SJSA1 (cell line): ENCODE measurements around the gene SART3. TPM values are rescaled to one million over a fixed set of nuclear protein-coding genes. Genes with fewer than 3 reads are reported as not detected.

Source experiments
- DNase-seq, 2 experiments: peaks; one replicate each; pipeline ENCODE4 v3.0.0-alpha.2; 2015 to 2020; ENCODE audit warnings: low spot score in 2 of 2, low read depth in 1 of 2
- H3K27ac ChIP-seq: fragments of 250-450 bp; sonication (Bioruptor Pico); 2 replicates; pipeline ENCODE4 v1.5.1; 2020; ENCODE audit warnings: mild to moderate bottlenecking, moderate library complexity
- H3K27me3 ChIP-seq: fragments of 250-450 bp; sonication (Bioruptor Pico); replicated peaks from 2 replicates; pipeline ENCODE4 v1.5.1; 2020; ENCODE audit warnings: mild to moderate bottlenecking, moderate library complexity
- H3K36me3 ChIP-seq: fragments of 250-450 bp; sonication (Bioruptor Pico); 2 replicates; pipeline ENCODE4 v1.5.1; 2020; ENCODE audit warnings: mild to moderate bottlenecking
- H3K4me1 ChIP-seq: fragments of 250-450 bp; sonication (Bioruptor Pico); replicated peaks from 2 replicates; pipeline ENCODE4 v1.6.1; 2021; ENCODE audit warnings: mild to moderate bottlenecking
- H3K4me3 ChIP-seq: fragments of 250-450 bp; sonication (Bioruptor Pico); 2 replicates; pipeline ENCODE4 v1.5.1; 2020; ENCODE audit warnings: mild to moderate bottlenecking
- H3K9me3 ChIP-seq: fragments of 250-450 bp; sonication (Bioruptor Pico); replicated peaks from 2 replicates; pipeline ENCODE4 v1.5.1; 2020; ENCODE audit warnings: mild to moderate bottlenecking
- total RNA-seq: library from RNA; depleted of rRNA; stranded (reverse); fragments of >200 nt; shearing (Covaris generic); gene quantifications from 2 replicates; pipeline ENCODE4 v1.2.3, GENCODE V29; 2014

SART3 gene
- total RNA-seq, 1 experiment from 2014 or later = 57.3 TPM

GRCh38 chr12:108602976-108603704, 42.2 kb upstream of the SART3 start:
- Histone ChIP-seq H3K9me3 (0 out of 2 replicates have a peak, but pooled peaks cover 3% of the 10 kb centered on the region), H3K36me3 (peaks cover 6% of the 10 kb centered on the region), H3K27me3 (no peaks in the 10 kb centered on the region), H3K27ac (no peak overlapping the region), H3K4me1 (peaks cover 27% of the 10 kb centered on the region), H3K4me3 (no peak overlapping the region)
- peak; percentile 73 to 94 for DNase-seq

GRCh38 chr12:108602209-108602705, 41.3 kb upstream of the SART3 start:
- Histone ChIP-seq H3K27me3 (no peaks in the 10 kb centered on the region), H3K9me3 (0 out of 2 replicates have a peak, but pooled peaks cover 3% of the 10 kb centered on the region), H3K4me1 (peaks cover 34% of the 10 kb centered on the region), H3K4me3 (no peak overlapping the region), H3K36me3 (peaks cover 11% of the 10 kb centered on the region), H3K27ac (no peak overlapping the region)
- DNase-seq = peak; percentile 79 to 91

DNA sequence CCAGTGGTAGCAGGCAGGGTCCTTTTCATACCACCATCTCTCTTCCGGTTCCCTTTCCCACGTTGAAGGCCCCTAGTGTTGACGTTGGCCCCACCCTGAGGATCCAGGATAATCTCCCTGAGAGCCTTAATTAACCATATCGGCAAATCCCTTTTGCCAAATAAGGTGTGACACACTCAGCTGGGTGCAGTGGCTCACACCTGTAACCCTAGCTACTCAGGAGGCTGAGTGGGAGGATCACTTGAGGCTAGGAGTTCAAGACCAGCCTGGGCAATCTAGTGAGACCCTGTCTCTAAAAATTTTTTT, 39.7 kb upstream of the SART3 start:
- H3K4me1 ChIP-seq = peaks cover 50% of the 10 kb centered on the region
- H3K36me3 ChIP-seq = peaks cover 24% of the 10 kb centered on the region
- no peak overlapping the region for H3K4me3 ChIP-seq
- peak in 1 of 2 experiments; percentile 89 for DNase-seq
- 0 out of 2 replicates have a peak, but pooled peaks cover 2% of the 10 kb centered on the region for H3K9me3 ChIP-seq
- H3K27me3 ChIP-seq = no peaks in the 10 kb centered on the region
- H3K27ac ChIP-seq = no peak overlapping the region

DNA sequence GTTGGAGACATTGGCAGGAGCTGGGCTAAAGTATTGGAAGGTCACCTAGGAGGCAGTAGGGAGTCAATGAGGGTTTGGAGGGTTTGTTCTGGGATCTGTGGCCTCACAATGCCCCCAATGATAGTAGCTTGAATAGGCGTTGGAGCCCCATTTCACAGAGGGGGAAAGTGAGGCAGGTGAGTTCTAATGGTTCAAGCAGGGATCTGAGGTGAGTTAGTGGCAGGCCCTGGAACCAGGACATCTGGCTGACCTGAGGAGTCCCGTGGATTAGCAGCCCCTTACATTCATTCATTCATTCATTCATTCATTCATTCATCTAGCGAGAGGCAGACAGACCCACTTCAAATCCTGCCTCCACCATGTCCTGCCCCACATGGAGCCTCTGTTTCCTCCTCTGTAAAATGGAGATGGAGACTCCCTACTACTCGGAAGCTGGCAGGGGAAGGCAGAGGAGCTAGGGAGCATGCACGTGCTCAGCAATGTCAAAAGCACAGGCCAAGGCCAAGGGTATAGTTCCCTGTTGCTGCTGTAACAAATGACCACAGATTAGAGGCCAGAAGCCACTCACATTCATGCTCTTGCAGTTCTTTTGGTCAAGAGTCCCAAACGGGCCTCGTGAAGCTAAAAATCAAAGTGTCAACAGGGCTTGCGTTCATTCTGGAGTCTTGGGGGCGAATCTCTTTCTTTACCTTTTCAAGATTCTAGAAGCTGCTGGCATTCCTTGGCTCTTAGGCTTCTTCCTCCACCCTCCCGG, 39.2 kb upstream of the SART3 start:
- Histone ChIP-seq H3K27ac (no peak overlapping the region), H3K4me1 (peaks cover 56% of the 10 kb centered on the region), H3K27me3 (no peaks in the 10 kb centered on the region), H3K4me3 (no peak overlapping the region), H3K36me3 (peaks cover 26% of the 10 kb centered on the region), H3K9me3 (0 out of 2 replicates have a peak, but pooled peaks cover 2% of the 10 kb centered on the region)
- peak; percentile 81 to 91 for DNase-seq

DNA sequence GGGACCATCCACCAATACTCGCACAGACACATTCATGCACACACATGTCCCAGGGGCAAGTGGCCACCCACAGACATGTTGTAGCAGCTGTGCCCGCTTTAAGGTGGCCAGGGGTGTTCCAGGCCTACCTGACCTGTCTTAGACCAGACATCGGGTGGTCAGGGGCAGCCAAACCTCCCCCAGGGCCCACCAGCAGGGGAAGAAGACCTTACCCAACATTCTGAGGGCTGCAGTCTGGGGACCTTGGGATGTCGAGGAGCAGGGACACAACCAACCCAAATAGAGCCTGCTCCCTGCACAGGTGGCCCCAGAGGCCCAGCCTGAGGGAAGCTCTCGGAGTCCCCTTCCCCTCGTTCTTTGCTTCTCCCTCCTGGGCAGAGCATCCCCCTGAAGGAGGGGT, 38.6 kb upstream of the SART3 start:
- H3K4me3 ChIP-seq = no peak overlapping the region
- H3K4me1 ChIP-seq = peaks cover 58% of the 10 kb centered on the region

DNA sequence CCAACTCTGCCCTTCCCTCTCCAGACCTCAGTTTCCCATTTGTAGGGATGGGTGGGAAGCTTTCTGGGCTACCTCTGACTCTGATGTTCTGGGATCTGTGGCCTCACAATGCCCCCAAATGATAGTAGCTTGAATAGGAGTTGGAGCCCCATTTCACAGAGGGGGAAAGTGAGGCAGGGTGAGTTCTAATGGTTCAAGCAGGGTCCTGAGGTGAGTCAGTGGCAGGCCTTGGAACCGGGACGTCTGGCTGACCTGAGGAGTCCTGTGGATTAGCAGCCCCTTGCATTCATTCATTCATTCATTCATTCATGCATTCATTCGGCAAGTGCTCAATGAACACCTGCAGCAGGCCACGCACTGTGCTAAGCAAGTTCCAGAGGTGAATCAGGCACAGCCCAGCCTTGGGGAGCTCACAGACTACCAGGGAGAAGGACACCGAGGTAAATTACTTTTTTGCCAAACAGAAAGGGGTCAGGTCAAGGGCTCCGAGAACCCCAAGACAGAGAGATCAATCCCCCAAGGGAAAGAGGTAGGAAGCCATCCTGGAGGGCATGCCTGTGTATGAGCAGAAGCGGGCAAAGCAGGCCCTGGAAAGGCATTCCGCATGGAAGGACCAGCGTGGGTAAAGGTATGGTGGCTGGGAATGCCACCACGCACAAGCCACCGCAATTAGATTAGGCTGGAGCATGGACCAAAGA, 37.7 kb upstream of the SART3 start:
- Histone ChIP-seq H3K9me3 (0 out of 2 replicates have a peak, but pooled peaks cover 2% of the 10 kb centered on the region), H3K4me1 (peaks cover 58% of the 10 kb centered on the region), H3K36me3 (peaks cover 39% of the 10 kb centered on the region), H3K27ac (peak overlapping the region; percentile 31), H3K4me3 (no peak overlapping the region; the same call in 1 of the 2 replicates), H3K27me3 (no peaks in the 10 kb centered on the region)
- DNase-seq = peak; percentile 77 to 93

More for the DNA sequence above, 38.6 kb upstream of the SART3 start:
- H3K27me3 ChIP-seq = no peaks in the 10 kb centered on the region
- no peak overlapping the region for H3K27ac ChIP-seq
- H3K9me3 ChIP-seq = 0 out of 2 replicates have a peak, but pooled peaks cover 2% of the 10 kb centered on the region
- H3K36me3 ChIP-seq = peaks cover 32% of the 10 kb centered on the region
- DNase-seq = peak in 1 of 2 experiments; percentile 95

DNA sequence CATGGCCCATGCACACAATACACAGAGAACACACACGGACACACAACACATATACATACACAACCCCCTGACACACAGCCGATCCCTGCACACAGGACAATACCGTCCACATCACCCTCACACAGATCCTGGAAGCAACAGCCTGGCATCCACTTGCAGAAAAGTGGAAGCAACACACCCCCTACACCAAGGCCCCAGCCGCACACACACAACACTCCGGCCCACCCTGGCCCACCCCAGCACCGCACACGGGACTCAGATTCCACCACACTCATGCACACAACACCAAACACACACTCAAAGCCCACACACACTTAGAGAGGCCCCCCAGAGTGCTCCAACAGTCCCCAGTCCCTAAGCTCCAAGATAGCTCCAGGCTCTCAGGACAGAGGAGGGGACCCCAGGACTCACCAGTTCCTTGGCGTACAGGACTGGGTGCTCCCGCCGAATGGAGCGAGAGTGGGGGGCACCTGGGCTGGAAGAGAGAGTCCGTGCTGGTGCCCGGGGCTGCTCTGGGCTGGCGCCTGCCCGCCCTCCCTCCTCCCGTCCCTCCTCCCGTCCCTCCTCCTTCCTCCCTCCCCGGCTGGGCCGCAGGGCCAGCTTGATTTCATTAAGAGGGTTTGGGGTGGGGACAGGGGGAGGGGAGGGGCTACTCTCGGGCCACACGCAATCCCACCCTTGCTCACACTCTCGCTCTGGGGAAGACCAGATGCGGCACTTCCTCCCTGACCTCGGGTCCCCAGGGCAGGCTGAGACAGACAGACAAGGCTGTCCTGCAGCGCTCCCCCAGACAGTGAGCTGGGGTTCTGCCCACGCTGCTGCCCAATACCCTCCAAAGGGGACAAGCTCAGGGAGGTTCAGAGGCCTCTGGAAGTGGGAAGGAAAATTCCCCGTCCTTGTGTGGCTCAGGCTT, 36.8 kb upstream of the SART3 start, which contains the start of gene TMEM119:
Gene TMEM119, minus strand, starts transcription at position 526 of the 913 bp plus-strand sequence. CDS start 5,701 bp downstream, outside the sequence.
- no peaks in the 10 kb centered on the region for H3K27me3 ChIP-seq
- DNase-seq = peak; percentile 99 to 100
- 0 out of 2 replicates have a peak, but pooled peaks cover 2% of the 10 kb centered on the region for H3K9me3 ChIP-seq
- H3K27ac ChIP-seq = peak within 1 kb of the TSS; percentile 31
- H3K4me3 ChIP-seq = peak within 1 kb of the TSS; percentile 42
- H3K4me1 ChIP-seq = peaks cover 58% of the 10 kb centered on the region
- H3K36me3 ChIP-seq = peaks cover 48% of the 10 kb centered on the region

GRCh38 chr12:108596854-108597558, 36.0 kb upstream of the SART3 start:
- H3K27me3 ChIP-seq = no peaks in the 10 kb centered on the region

DNA sequence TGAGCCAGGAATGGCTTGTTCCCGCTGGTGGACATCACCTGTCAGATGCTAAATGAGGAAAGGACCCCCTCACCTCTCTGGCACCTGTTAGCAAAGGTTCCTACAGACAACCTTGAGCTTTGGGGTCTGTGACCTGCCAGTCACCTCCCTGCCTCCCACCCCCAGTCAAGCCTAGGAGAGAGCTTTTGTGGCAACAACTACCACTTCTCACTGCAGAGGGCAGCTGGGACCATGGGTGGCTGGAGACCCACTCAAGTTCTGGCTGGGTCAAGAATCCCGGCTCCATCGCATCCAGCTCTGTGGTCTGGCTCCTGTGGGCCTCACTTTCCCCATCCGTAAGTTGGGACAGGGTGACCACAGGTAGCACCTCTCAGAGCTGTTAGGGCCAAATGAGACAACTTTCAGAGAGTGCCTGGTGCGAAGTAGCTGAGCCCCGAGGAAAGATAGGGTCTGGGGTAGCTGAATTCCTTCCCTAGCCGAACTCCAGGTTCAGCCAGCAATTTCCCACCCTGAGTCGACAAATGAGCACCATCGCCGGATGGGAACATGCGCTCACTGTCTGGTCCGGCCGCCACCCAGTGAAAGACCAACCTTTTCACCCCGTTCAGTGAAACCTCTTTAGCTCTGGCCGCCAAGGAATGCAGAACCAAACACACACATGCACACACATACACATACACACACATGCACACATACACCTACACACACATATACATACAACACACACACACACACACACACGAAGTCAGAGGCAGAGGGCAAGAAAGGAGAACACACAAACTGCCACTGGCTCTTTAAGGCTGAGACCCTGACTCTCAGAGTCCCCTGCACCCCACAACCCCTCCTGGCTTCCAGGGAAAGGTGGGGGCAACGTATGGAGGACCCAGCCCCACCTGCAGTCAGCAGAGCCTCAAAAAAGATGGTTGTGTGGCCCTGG, 35.0 kb upstream of the SART3 start:
- peaks cover 66% of the 10 kb centered on the region for H3K36me3 ChIP-seq
- H3K27ac ChIP-seq = no peak overlapping the region
- H3K4me1 ChIP-seq = peaks cover 47% of the 10 kb centered on the region
- H3K27me3 ChIP-seq = no peaks in the 10 kb centered on the region
- peak in 1 of 2 experiments; percentile 94 for DNase-seq
- peak overlapping the region; percentile 42 for H3K4me3 ChIP-seq
- 0 out of 2 replicates have a peak, but pooled peaks cover 2% of the 10 kb centered on the region for H3K9me3 ChIP-seq

More at GRCh38 chr12:108596854-108597558, 36.0 kb upstream of the SART3 start:
- peak in 1 of 2 experiments; percentile 97 for DNase-seq
- H3K4me3 ChIP-seq = peak overlapping the region; percentile 42
- H3K9me3 ChIP-seq = 0 out of 2 replicates have a peak, but pooled peaks cover 2% of the 10 kb centered on the region
- H3K4me1 ChIP-seq = peaks cover 55% of the 10 kb centered on the region
- H3K36me3 ChIP-seq = peaks cover 56% of the 10 kb centered on the region
- H3K27ac ChIP-seq = 0 out of 2 replicates have a peak overlapping the region, but pooled peaks have one; percentile 8

DNA sequence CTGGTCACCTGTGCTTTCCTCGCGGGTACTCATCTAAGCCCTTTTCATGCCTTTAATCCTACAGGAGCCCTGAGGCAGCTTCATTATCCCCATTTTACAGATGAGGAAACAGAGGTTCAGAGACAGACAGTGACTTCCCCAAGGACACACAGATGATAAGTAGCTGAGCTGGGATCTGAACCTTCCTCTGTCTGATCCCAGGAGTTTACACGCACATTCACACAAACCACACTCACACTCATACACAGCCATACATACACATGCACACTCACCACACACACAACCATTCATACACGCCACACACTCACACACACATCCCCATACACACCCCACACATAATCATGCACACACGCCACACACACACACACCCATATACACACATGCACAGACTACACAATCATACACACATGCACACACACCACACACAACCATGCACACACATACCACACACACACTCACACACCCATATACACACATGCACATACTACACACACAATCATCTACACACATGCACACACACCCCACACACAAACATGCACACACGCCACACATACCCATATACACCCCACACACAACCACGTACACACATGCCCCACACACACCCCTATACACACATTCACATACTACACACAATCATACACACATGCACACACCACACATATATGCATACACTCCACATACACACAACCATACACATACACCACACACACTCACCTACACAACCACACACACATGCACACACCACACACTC, 34.2 kb upstream of the SART3 start:
- Histone ChIP-seq H3K27ac (no peak overlapping the region), H3K9me3 (0 out of 2 replicates have a peak, but pooled peaks cover 2% of the 10 kb centered on the region), H3K27me3 (no peaks in the 10 kb centered on the region), H3K36me3 (peaks cover 74% of the 10 kb centered on the region), H3K4me1 (peaks cover 42% of the 10 kb centered on the region), H3K4me3 (no peak overlapping the region)
- DNase-seq = peak; percentile 79 to 84
